A549 (cell line): ENCODE data around the gene DLGAP1. TPM values are rescaled to one million over a fixed set of nuclear protein-coding genes. Genes with fewer than 3 reads are reported as not detected.

Experiments
- ATAC-seq, 2 experiments: fragments of 200-7000 bp in 1 of 2; fragments of >200 bp in 1 of 2; cut with Nextera tagmentation in 1 of 2; cut with Tn5 transposase in 1 of 2; 3 replicates each; pipeline versions ENCODE4 v1.8.0 to v1.9.1; 2018 to 2020; ENCODE audit warnings: mild to moderate bottlenecking in 1 of 2, moderate library complexity in 1 of 2
- CTCF ChIA-PET: fragments of 300-600 bp; sonication (Branson Sonifier 250); formaldehyde crosslinking; extraction: SDS; loops from one replicate; lab custom pipeline; 2021; ENCODE audit warnings: antibody characterized with exemption, inconsistent platforms; lab: Yijun Ruan, JAX
- POLR2A ChIA-PET: fragments of 350-600 bp; formaldehyde crosslinking; extraction: SDS; loops from one replicate; lab custom pipeline; 2021; ENCODE audit warnings: antibody characterized with exemption, inconsistent platforms; lab: Yijun Ruan, JAX
- DNase-seq, 2 experiments: peaks; one replicate each; pipeline versions ENCODE4 v3.0.0 to v3.0.0-alpha.2; 2011 to 2016; ENCODE audit warnings: low read depth in 1 of 2, low spot score in 1 of 2
- FAIRE-seq: peaks from 2 replicates; lab custom pipeline; 2011; peaks lifted over from hg19 to GRCh38; lab: Jason Lieb, UNC
- H3K27ac ChIP-seq, 2 experiments: fragments of >200 bp; sonication (Bioruptor Twin); formaldehyde crosslinking; 3 replicates each; pipeline ENCODE4 v1.5.1; 2016 to 2017
- H3K4me1 ChIP-seq: fragments of >200 bp; sonication (Bioruptor Twin); formaldehyde crosslinking; 3 replicates; pipeline ENCODE4 v1.6.1; 2016
- H3K4me2 ChIP-seq: fragments of >200 bp; sonication (Bioruptor Twin); formaldehyde crosslinking; 3 replicates; pipeline ENCODE4 v1.6.1; 2016
- H3K4me3 ChIP-seq: fragments of >200 bp; sonication (Bioruptor Twin); formaldehyde crosslinking; 3 replicates; pipeline ENCODE4 v1.5.1; 2016
- H3K9me3 ChIP-seq: fragments of >200 bp; sonication (Bioruptor Twin); formaldehyde crosslinking; 3 replicates; pipeline ENCODE4 v1.6.1; 2016
- CHD2 ChIP-seq: fragments of 150-350 bp; IDR thresholded peaks from 2 replicates; pipeline ENCODE4 v1.6.1; 2014; ENCODE audit warnings: low read length; ENCODE audit not compliant: partially characterized antibody
- CHD4 ChIP-seq: fragments of 200-600 bp; sonication (generic); IDR thresholded peaks from 2 replicates; pipeline ENCODE4 v1.6.1; 2016; ENCODE audit warnings: antibody characterized with exemption, mild to moderate bottlenecking, borderline replicate concordance
- EHF ChIP-seq: fragments of 250-450 bp; sonication (Bioruptor Pico); IDR thresholded peaks from 2 replicates; pipeline ENCODE4 v1.5.0; 2020; ENCODE audit warnings: mild to moderate bottlenecking
- ESRRA ChIP-seq: fragments of 150-350 bp; IDR thresholded peaks from 2 replicates; pipeline ENCODE4 v1.6.1; 2014; ENCODE audit warnings: mild to moderate bottlenecking, low read length, borderline replicate concordance
- FOSB ChIP-seq: fragments of 250-450 bp; sonication (Bioruptor Pico); IDR thresholded peaks from 2 replicates; pipeline ENCODE4 v1.5.0; 2020; ENCODE audit warnings: mild to moderate bottlenecking, moderate library complexity
- FOSL2 ChIP-seq, 2 experiments: fragments of 450-650 bp in 1 of 2; fragments of >200 bp in 1 of 2; sonication (Bioruptor Twin) in 1 of 2; formaldehyde crosslinking; IDR thresholded peaks; 2 replicates each; pipeline versions ENCODE4 v1.5.0 to v1.6.1; 2016 to 2020; ENCODE audit warnings: mild to moderate bottlenecking in 1 of 2, moderate library complexity in 1 of 2
- HEYL ChIP-seq: fragments of 250-450 bp; sonication (Bioruptor Pico); IDR thresholded peaks from 2 replicates; pipeline ENCODE4 v1.8.0; 2021; ENCODE audit warnings: mild to moderate bottlenecking, moderate library complexity
- HOXB13 ChIP-seq: fragments of 250-450 bp; sonication (Bioruptor Pico); IDR thresholded peaks from 2 replicates; pipeline ENCODE4 v1.5.0; 2020; ENCODE audit warnings: low read depth, mild to moderate bottlenecking, moderate library complexity
- HOXB5 ChIP-seq: fragments of 250-450 bp; sonication (Bioruptor Pico); IDR thresholded peaks from 2 replicates; pipeline ENCODE4 v1.5.0; 2020; ENCODE audit warnings: mild to moderate bottlenecking, moderate library complexity
- JUN ChIP-seq, 2 experiments: fragments of >200 bp; sonication (Bioruptor Twin); formaldehyde crosslinking; IDR thresholded peaks; 2 replicates in 1 of 2; 3 replicates in 1 of 2; pipeline ENCODE4 v1.6.1; 2016 to 2017
- MAZ ChIP-seq: fragments of 150-350 bp; IDR thresholded peaks from 2 replicates; pipeline ENCODE4 v1.6.1; 2014; ENCODE audit warnings: antibody characterized with exemption, low read depth, low read length, borderline replicate concordance
- NFE2L2 ChIP-seq: fragments of 150-350 bp; conservative IDR thresholded peaks from 2 replicates; pipeline ENCODE4 v1.6.1; 2014; ENCODE audit warnings: low read length
- PHF8 ChIP-seq: fragments of 200-600 bp; sonication (generic); IDR thresholded peaks from 2 replicates; pipeline ENCODE4 v1.6.1; 2016; ENCODE audit warnings: low read depth, mild to moderate bottlenecking, antibody characterized with exemption, moderate library complexity, borderline replicate concordance
- POLR2AphosphoS2 ChIP-seq: conservative IDR thresholded peaks from 2 replicates; pipeline ENCODE4 v1.6.1; 2012; ENCODE audit warnings: low read length, improper control_type of control experiment, inconsistent platforms
- RFX5 ChIP-seq: fragments of 450-650 bp; IDR thresholded peaks from 2 replicates; pipeline ENCODE4 v1.7.1; 2014; ENCODE audit warnings: antibody characterized with exemption, mild to moderate bottlenecking, moderate library complexity
- RNF2 ChIP-seq: fragments of 200-600 bp; sonication (generic); IDR thresholded peaks from 2 replicates; pipeline ENCODE4 v1.6.1; 2016; ENCODE audit warnings: low read depth, mild to moderate bottlenecking, antibody characterized with exemption, moderate library complexity, borderline replicate concordance
- SMC3 ChIP-seq: fragments of >200 bp; sonication (Bioruptor Twin); formaldehyde crosslinking; IDR thresholded peaks from 3 replicates; pipeline ENCODE4 v1.6.1; 2018; ENCODE audit warnings: inconsistent platforms
- TP53 ChIP-seq: fragments of 250-450 bp; sonication (Bioruptor Pico); IDR thresholded peaks from 2 replicates; pipeline ENCODE4 v1.5.0; 2021; ENCODE audit warnings: mild to moderate bottlenecking, moderate library complexity
- ZNF302 ChIP-seq: fragments of 250-450 bp; sonication (Bioruptor Pico); IDR thresholded peaks from 2 replicates; pipeline ENCODE4 v1.9.0; 2021; ENCODE audit warnings: inconsistent platforms, mild to moderate bottlenecking, moderate library complexity
- ZSCAN20 ChIP-seq: fragments of 250-450 bp; sonication (Bioruptor Pico); IDR thresholded peaks from 2 replicates; pipeline ENCODE4 v1.8.0; 2022; ENCODE audit warnings: mild to moderate bottlenecking, moderate library complexity
- WGBS: methylation state at CpG from one replicate; pipeline ENCODE4 v1.1.6; 2017; ENCODE audit errors: missing lambda C conversion rate; 5-methylcytosine and 5-hydroxymethylcytosine counted together
- polyA plus RNA-seq, 4 experiments: library from polyadenylated mRNA; depleted of rRNA in 3 of 4; stranded (reverse); fragments of >200 nt; fragmentation: RNase III in 1 of 4; extraction: RNeasy Plus Mini Kit Qiagen cat#74134 plus additional on column Dnase treatment in 1 of 4; gene quantifications; 2 replicates in 3 of 4; 3 replicates in 1 of 4; pipeline ENCODE4 v1.2.3, GENCODE V29; 2011 to 2017
- TF ChIP-seq, protein P1 (sequence below): fragments of 200-600 bp; sonication (generic); IDR thresholded peaks from 2 replicates; pipeline ENCODE4 v1.6.1; 2016; ENCODE audit warnings: antibody characterized with exemption, mild to moderate bottlenecking, moderate library complexity
- TF ChIP-seq, protein P2 (sequence below): IDR thresholded peaks from 2 replicates; pipeline ENCODE4 v1.6.1; 2012
- TF ChIP-seq, protein P3 (sequence below): fragments of >200 bp; sonication (Bioruptor Twin); formaldehyde crosslinking; IDR thresholded peaks from 3 replicates; pipeline ENCODE4 v1.6.1; 2016
- TF ChIP-seq, protein P4 (sequence below): fragments of >200 bp; sonication (Bioruptor Twin); formaldehyde crosslinking; IDR thresholded peaks from 3 replicates; pipeline ENCODE4 v1.5.1; 2016
- TF ChIP-seq, protein P5 (sequence below): fragments of 150-350 bp; IDR thresholded peaks from 2 replicates; pipeline ENCODE4 v1.6.1; 2014; ENCODE audit warnings: low read depth, mild to moderate bottlenecking, low read length

DLGAP1 gene
- polyA plus RNA-seq, 2 of the 4 experiments (the other 2 are of a cell fraction) = 0.04 to 0.12 TPM

DNA sequence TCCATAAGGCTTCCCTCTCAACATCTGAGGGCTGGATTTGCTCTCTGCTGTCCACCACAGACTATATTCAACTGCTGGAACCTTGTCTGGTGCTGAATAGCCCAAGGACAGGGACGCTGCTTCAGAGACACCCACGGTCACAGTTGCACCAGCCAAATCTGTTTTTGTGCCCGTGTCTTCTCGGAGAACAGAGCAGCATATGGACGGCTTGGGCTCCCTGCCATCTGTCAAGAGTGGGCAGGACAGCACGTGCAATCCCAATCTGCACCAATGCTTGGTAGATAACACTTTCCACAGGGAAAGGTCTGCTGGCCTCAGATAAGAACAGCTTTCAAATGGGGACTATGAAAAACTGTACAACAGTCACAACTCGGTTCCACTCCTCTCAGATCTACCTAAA, 539.0 kb downstream of the DLGAP1 start:
- H3K27ac ChIP-seq = no peak overlapping the region
- ATAC-seq (no peak), DNase-seq (no peak), FAIRE-seq (no peak)
- ChIA-PET POLR2A (no interaction called here), CTCF (interaction anchor here (1.0 kb wide), 1 partner anchor 10 kb away, joined by 3 read pairs; no protein-coding TSS in a partner anchor)
- TF ChIP-seq NFE2L2 (no peak), FOSB (no peak), TP53 (CRISPR knock-in tag) (no peak), EHF (CRISPR knock-in tag) (no peak), JUN (IDR thresholded peaks at IDR 0.05) (no peak), ZSCAN20 (CRISPR knock-in tag) (no peak), HEYL (no peak), RNF2 (no peak), RFX5 (no peak), PHF8 (no peak), CHD4 (no peak)
- TF ChIP-seq, protein P1, sequence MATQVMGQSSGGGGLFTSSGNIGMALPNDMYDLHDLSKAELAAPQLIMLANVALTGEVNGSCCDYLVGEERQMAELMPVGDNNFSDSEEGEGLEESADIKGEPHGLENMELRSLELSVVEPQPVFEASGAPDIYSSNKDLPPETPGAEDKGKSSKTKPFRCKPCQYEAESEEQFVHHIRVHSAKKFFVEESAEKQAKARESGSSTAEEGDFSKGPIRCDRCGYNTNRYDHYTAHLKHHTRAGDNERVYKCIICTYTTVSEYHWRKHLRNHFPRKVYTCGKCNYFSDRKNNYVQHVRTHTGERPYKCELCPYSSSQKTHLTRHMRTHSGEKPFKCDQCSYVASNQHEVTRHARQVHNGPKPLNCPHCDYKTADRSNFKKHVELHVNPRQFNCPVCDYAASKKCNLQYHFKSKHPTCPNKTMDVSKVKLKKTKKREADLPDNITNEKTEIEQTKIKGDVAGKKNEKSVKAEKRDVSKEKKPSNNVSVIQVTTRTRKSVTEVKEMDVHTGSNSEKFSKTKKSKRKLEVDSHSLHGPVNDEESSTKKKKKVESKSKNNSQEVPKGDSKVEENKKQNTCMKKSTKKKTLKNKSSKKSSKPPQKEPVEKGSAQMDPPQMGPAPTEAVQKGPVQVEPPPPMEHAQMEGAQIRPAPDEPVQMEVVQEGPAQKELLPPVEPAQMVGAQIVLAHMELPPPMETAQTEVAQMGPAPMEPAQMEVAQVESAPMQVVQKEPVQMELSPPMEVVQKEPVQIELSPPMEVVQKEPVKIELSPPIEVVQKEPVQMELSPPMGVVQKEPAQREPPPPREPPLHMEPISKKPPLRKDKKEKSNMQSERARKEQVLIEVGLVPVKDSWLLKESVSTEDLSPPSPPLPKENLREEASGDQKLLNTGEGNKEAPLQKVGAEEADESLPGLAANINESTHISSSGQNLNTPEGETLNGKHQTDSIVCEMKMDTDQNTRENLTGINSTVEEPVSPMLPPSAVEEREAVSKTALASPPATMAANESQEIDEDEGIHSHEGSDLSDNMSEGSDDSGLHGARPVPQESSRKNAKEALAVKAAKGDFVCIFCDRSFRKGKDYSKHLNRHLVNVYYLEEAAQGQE = no peak
- TF ChIP-seq, protein P2, sequence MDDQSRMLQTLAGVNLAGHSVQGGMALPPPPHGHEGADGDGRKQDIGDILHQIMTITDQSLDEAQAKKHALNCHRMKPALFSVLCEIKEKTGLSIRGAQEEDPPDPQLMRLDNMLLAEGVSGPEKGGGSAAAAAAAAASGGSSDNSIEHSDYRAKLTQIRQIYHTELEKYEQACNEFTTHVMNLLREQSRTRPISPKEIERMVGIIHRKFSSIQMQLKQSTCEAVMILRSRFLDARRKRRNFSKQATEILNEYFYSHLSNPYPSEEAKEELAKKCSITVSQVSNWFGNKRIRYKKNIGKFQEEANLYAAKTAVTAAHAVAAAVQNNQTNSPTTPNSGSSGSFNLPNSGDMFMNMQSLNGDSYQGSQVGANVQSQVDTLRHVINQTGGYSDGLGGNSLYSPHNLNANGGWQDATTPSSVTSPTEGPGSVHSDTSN = no peak
- TF ChIP-seq, protein P3, sequence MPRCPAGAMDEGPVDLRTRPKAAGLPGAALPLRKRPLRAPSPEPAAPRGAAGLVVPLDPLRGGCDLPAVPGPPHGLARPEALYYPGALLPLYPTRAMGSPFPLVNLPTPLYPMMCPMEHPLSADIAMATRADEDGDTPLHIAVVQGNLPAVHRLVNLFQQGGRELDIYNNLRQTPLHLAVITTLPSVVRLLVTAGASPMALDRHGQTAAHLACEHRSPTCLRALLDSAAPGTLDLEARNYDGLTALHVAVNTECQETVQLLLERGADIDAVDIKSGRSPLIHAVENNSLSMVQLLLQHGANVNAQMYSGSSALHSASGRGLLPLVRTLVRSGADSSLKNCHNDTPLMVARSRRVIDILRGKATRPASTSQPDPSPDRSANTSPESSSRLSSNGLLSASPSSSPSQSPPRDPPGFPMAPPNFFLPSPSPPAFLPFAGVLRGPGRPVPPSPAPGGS = no peak
- TF ChIP-seq, protein P4, sequence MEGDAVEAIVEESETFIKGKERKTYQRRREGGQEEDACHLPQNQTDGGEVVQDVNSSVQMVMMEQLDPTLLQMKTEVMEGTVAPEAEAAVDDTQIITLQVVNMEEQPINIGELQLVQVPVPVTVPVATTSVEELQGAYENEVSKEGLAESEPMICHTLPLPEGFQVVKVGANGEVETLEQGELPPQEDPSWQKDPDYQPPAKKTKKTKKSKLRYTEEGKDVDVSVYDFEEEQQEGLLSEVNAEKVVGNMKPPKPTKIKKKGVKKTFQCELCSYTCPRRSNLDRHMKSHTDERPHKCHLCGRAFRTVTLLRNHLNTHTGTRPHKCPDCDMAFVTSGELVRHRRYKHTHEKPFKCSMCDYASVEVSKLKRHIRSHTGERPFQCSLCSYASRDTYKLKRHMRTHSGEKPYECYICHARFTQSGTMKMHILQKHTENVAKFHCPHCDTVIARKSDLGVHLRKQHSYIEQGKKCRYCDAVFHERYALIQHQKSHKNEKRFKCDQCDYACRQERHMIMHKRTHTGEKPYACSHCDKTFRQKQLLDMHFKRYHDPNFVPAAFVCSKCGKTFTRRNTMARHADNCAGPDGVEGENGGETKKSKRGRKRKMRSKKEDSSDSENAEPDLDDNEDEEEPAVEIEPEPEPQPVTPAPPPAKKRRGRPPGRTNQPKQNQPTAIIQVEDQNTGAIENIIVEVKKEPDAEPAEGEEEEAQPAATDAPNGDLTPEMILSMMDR = no peak
- H3K9me3 ChIP-seq = no peaks in the 10 kb centered on the region
- H3K4me2 ChIP-seq = no peak overlapping the region
- no peak overlapping the region for H3K4me3 ChIP-seq
- WGBS = 43% methylated on average over 7 of the region's 7 CpGs
- H3K4me1 ChIP-seq = no peaks in the 10 kb centered on the region

DNA sequence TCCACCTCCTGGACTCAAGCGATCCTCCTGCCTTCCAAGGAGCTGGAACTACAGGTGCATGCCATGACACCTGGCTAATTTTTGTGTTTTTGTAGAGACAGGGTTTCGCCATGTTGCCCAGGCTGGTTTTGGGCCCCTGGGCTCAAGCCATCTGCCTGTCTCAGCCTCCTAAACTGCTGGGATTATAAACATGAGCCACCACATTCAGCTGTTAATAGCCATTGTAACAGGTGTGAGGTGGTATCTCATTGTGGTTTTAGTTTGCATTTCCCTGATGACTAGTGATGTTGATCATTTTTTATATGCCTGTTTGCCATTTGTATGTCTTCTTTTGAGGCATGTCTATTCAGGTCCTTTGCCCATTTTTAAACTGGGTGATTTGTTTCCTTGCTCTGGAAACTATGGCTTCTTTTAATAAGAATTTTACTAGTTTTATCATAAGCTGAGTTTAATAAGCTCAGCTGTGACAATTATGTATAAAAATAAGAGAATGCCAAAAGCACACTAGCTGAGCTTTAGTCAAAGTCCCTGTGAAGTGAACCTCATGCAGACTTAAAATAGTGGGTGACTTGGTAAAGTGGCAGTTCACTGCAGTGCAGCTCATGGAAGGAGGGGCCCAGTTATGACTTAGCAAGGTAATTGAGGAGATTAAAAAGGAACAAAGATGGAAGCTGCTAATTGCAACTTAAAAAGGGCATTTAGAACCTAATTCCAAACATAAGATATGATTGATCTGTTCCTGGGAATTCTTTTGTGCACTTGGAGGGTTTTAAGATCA, 540.1 kb downstream of the DLGAP1 start:
- Histone ChIP-seq H3K4me1 (no peaks in the 10 kb centered on the region), H3K4me3 (no peak overlapping the region), H3K27ac (no peak overlapping the region), H3K4me2 (no peak overlapping the region), H3K9me3 (no peaks in the 10 kb centered on the region)
- ChIA-PET POLR2A (no interaction called here), CTCF (interaction anchor here (1.0 to 1.5 kb wide), 2 partner anchors 16 to 18 kb away, joined by 3 read pairs; no protein-coding TSS in a partner anchor)
- DNase-seq (no peak), FAIRE-seq (no peak), ATAC-seq (no peak)
- 54% methylated on average over 2 of the region's 2 CpGs for WGBS
- TF ChIP-seq NFE2L2 (no peak), ESRRA (no peak), RFX5 (no peak), POLR2AphosphoS2 (no peak), FOSL2 (IDR thresholded peaks at IDR 0.05) (no peak), FOSL2 (CRISPR knock-in tag; IDR thresholded peaks at IDR 0.05) (no peak), HOXB13 (CRISPR knock-in tag) (no peak), MAZ (no peak), ZNF302 (CRISPR knock-in tag) (no peak), CHD2 (no peak), PHF8 (no peak), SMC3 (no peak), HOXB5 (CRISPR knock-in tag) (no peak)
- TF ChIP-seq, protein P5, sequence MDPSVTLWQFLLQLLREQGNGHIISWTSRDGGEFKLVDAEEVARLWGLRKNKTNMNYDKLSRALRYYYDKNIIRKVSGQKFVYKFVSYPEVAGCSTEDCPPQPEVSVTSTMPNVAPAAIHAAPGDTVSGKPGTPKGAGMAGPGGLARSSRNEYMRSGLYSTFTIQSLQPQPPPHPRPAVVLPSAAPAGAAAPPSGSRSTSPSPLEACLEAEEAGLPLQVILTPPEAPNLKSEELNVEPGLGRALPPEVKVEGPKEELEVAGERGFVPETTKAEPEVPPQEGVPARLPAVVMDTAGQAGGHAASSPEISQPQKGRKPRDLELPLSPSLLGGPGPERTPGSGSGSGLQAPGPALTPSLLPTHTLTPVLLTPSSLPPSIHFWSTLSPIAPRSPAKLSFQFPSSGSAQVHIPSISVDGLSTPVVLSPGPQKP = no peak
- TF ChIP-seq, protein P3 = no peak
